Mucosa of rectum (tissue), 2 donors: ENCODE measurements around the gene ARAP2.

Experiments used
- H3K27ac ChIP-seq, 2 donors: one replicate each; pipeline ENCODE4 v1.7.0; 2013; ENCODE audit warnings: inconsistent platforms in 2 of 2, low read depth in 2 of 2, low read length in 2 of 2
- H3K27me3 ChIP-seq, 2 donors: one replicate each; pipeline ENCODE4 v1.7.0; 2013; ENCODE audit warnings: low read length in 2 of 2; ENCODE audit not compliant: control insufficient read depth in 2 of 2, insufficient read depth in 2 of 2
- H3K36me3 ChIP-seq, 2 donors: one replicate each; pipeline ENCODE4 v1.7.0; 2013; ENCODE audit warnings: low read length in 2 of 2; ENCODE audit not compliant: control insufficient read depth in 2 of 2, insufficient read depth in 2 of 2
- H3K4me1 ChIP-seq, 2 donors: one replicate each; pipeline ENCODE4 v1.7.0; 2013; ENCODE audit warnings: low read length in 2 of 2, mild to moderate bottlenecking in 1 of 2; ENCODE audit not compliant: control insufficient read depth in 2 of 2, insufficient read depth in 2 of 2
- H3K4me3 ChIP-seq, 2 donors: one replicate each; pipeline ENCODE4 v1.7.0; 2013; ENCODE audit warnings: low read length in 2 of 2
- H3K9ac ChIP-seq, 2 donors: one replicate each; pipeline ENCODE4 v1.7.0; 2013; ENCODE audit warnings: low read length in 2 of 2, low read depth in 1 of 2, mild to moderate bottlenecking in 1 of 2
- H3K9me3 ChIP-seq, 2 donors: one replicate each; pipeline ENCODE4 v1.7.0; 2013; ENCODE audit warnings: low read length in 2 of 2; ENCODE audit not compliant: control insufficient read depth in 2 of 2
- donor health status: healthy.
- donor health status: Normal muscosa, but diverticular disease.

The ARAP2 gene

GRCh38 chr4:36218121-36218520, 26.2 kb downstream of the ARAP2 start:
- Histone ChIP-seq H3K36me3 (no peaks in the 10 kb centered on the region), H3K27me3 (no peaks in the 10 kb centered on the region), H3K4me3 (no peak overlapping the region), H3K9ac (no peak overlapping the region), H3K4me1 (no peaks in the 10 kb centered on the region), H3K9me3 (no peaks in the 10 kb centered on the region), H3K27ac (no peak overlapping the region)

GRCh38 chr4:36215627-36216026, 28.7 kb downstream of the ARAP2 start:
- no peaks in the 10 kb centered on the region for H3K27me3 ChIP-seq
- H3K9ac ChIP-seq = no peak overlapping the region
- no peak overlapping the region for H3K4me3 ChIP-seq

GRCh38 chr4:36214735-36215485, 29.4 kb downstream of the ARAP2 start:
- Histone ChIP-seq H3K27me3 (no peaks in the 10 kb centered on the region), H3K4me1 (peaks cover 3 to 4% of the 10 kb centered on the region in 2 donors), H3K27ac (no peak overlapping the region), H3K9ac (no peak overlapping the region), H3K4me3 (no peak overlapping the region), H3K36me3 (peaks cover 3 to 4% of the 10 kb centered on the region in 2 donors), H3K9me3 (no peaks in the 10 kb centered on the region)

More at GRCh38 chr4:36215627-36216026, 28.7 kb downstream of the ARAP2 start:
- H3K36me3 ChIP-seq = no peaks in the 10 kb centered on the region
- H3K27ac ChIP-seq = no peak overlapping the region
- H3K9me3 ChIP-seq = no peaks in the 10 kb centered on the region
- H3K4me1 ChIP-seq = peaks cover 3 to 4% of the 10 kb centered on the region in 2 donors

GRCh38 chr4:36213977-36214376, 30.3 kb downstream of the ARAP2 start:
- peaks cover 5% of the 10 kb centered on the region in 2 donors for H3K36me3 ChIP-seq
- H3K4me1 ChIP-seq = peaks cover 3 to 4% of the 10 kb centered on the region in 2 donors
- no peaks in the 10 kb centered on the region for H3K27me3 ChIP-seq
- H3K9me3 ChIP-seq = no peaks in the 10 kb centered on the region
- no peak overlapping the region for H3K27ac ChIP-seq
- no peak overlapping the region for H3K9ac ChIP-seq
- no peak overlapping the region for H3K4me3 ChIP-seq

- Histone ChIP-seq H3K9me3 (no peaks in the 10 kb centered on the region), H3K4me1 (peaks cover 3 to 4% of the 10 kb centered on the region in 2 donors), H3K27ac (no peak overlapping the region), H3K36me3 (peaks cover 5% of the 10 kb centered on the region in 2 donors), H3K27me3 (no peaks in the 10 kb centered on the region), H3K4me3 (no peak overlapping the region), H3K9ac (no peak overlapping the region)
These were observed 33.2 kb downstream of the ARAP2 start for GRCh38 chr4:36211084-36211483.

- H3K36me3 ChIP-seq = peaks cover 5% of the 10 kb centered on the region in 2 donors
- H3K27me3 ChIP-seq = no peaks in the 10 kb centered on the region
- H3K4me1 ChIP-seq = peaks cover 3 to 4% of the 10 kb centered on the region in 2 donors
- H3K4me3 ChIP-seq = no peak overlapping the region
- no peaks in the 10 kb centered on the region for H3K9me3 ChIP-seq
- no peak overlapping the region for H3K9ac ChIP-seq
- H3K27ac ChIP-seq = no peak overlapping the region
These were observed 34.2 kb downstream of the ARAP2 start for GRCh38 chr4:36209941-36210649.

GRCh38 chr4:36208893-36209473, 35.3 kb downstream of the ARAP2 start:
- Histone ChIP-seq H3K9ac (no peak overlapping the region), H3K36me3 (peaks cover 5% of the 10 kb centered on the region in 2 donors), H3K4me3 (no peak overlapping the region), H3K4me1 (peaks cover 3 to 4% of the 10 kb centered on the region in 2 donors), H3K9me3 (no peaks in the 10 kb centered on the region), H3K27ac (no peak overlapping the region), H3K27me3 (no peaks in the 10 kb centered on the region)

GRCh38 chr4:36207831-36208520, 36.3 kb downstream of the ARAP2 start:
- no peak overlapping the region for H3K9ac ChIP-seq
- H3K27ac ChIP-seq = no peak overlapping the region
- H3K9me3 ChIP-seq = no peaks in the 10 kb centered on the region
- peaks cover 5% of the 10 kb centered on the region in 2 donors for H3K36me3 ChIP-seq
- no peak overlapping the region for H3K4me3 ChIP-seq
- no peaks in the 10 kb centered on the region for H3K27me3 ChIP-seq
- peaks cover 3 to 4% of the 10 kb centered on the region in 2 donors for H3K4me1 ChIP-seq

GRCh38 chr4:36207367-36207766, 36.9 kb downstream of the ARAP2 start:
- Histone ChIP-seq H3K27ac (no peak overlapping the region), H3K4me3 (no peak overlapping the region), H3K9ac (no peak overlapping the region), H3K36me3 (peaks cover 5% of the 10 kb centered on the region in 2 donors), H3K27me3 (no peaks in the 10 kb centered on the region), H3K9me3 (no peaks in the 10 kb centered on the region), H3K4me1 (peaks cover 3 to 4% of the 10 kb centered on the region in 2 donors)
